Measurements from ENCODE around the gene CER1. TPM values are rescaled to one million over a fixed set of nuclear protein-coding genes. Genes with fewer than 3 reads are reported as not detected.

CER1 gene
- total RNA-seq, 1 donor from 2014 or later: not detected

DNA sequence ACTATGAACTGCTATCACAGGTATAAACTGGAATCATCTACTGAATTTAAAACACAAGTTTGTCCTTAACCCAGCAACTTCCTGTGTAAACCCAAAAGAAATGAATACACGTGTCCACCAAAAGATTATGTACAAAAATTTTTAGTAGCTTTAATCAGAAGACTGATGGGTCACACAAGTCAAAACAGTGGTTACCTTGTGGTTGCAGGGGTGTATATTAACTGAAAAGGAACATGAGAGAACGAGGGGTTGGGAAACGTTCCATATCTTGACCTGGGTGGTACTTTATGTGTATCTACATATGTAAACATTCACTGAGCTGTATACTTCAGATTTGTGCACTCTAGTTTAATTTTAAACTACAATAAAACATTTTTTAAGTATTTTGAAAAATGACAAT is 47.9 kb downstream of the CER1 start:
- intact Hi-C loops (cut with micrococcal nuclease): loop anchor here (5.0 to 10.0 kb wide), 2 partner anchors 350 to 553 kb away; no protein-coding TSS in a partner anchor

DNA sequence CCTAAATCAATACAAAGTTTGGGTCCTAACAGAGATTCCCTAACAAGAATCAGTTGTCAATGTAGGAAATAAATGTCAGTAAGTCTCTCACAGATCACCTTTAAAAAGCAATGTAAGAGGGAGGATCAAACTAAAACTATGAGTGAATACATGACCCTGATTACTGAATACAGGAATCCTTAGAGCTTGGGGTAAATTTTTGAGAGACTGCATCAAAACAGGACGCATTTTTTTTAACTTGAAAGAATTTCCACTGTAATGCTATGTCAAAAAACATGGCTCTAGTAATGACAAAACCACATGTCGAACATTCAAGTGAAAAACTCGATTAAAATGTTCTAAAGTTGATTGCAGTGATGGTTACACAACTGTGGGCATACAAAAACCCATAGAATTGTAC is 51.2 kb downstream of the CER1 start:
- H3K27ac Mint-ChIP-seq: no peak overlapping the region
- no peak for DNase-seq (ENCODE audit: low spot score)
- intact Hi-C loops (cut with micrococcal nuclease): loop anchor here (2.0 to 10.0 kb wide), 3 partner anchors 19 to 556 kb away; no protein-coding TSS in a partner anchor
- no peak overlapping the region for H3K4me3 Mint-ChIP-seq
- H3K36me3 Mint-ChIP-seq (ENCODE audit: low read depth): peaks cover 6% of the 10 kb centered on the region
- peaks cover 11% of the 10 kb centered on the region for H3K4me1 Mint-ChIP-seq (ENCODE audit: low read depth)
- H3K9me3 Mint-ChIP-seq: no peaks in the 10 kb centered on the region
- no peaks in the 10 kb centered on the region for H3K27me3 Mint-ChIP-seq (ENCODE audit: insufficient read depth)

More for the DNA sequence above, 47.9 kb downstream of the CER1 start:
- Mint-ChIP-seq H3K36me3 (ENCODE audit: low read depth) (peaks cover 13% of the 10 kb centered on the region), H3K27me3 (ENCODE audit: insufficient read depth) (no peaks in the 10 kb centered on the region), H3K4me1 (ENCODE audit: low read depth) (peaks cover 11% of the 10 kb centered on the region), H3K27ac (no peak overlapping the region), H3K9me3 (no peaks in the 10 kb centered on the region), H3K4me3 (no peak overlapping the region)
- no peak for DNase-seq (ENCODE audit: low spot score)

DNA sequence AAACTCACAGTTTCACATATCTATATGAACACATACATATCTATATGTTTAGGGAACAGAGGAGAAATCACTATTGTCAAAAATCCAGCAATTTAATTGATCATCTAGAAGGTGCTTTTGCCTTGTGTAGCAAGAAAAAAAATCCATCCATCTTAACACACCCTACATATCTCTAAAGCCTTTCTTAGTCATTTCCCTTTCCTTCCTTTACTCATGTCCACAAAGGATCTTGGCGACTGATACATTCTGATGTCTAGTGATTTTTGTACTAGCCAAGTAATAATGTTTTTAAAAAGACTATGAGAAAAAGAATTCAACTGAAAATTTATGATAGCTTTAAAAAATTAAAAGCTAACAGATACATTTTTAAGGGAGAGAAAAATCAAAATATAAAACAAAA is 51.8 kb downstream of the CER1 start:
- intact Hi-C loops (cut with micrococcal nuclease): loop anchor here (2.0 to 10.0 kb wide), 3 partner anchors 20 to 557 kb away; no protein-coding TSS in a partner anchor
- Mint-ChIP-seq H3K27ac (peak overlapping the region; percentile 27), H3K27me3 (ENCODE audit: insufficient read depth) (no peaks in the 10 kb centered on the region), H3K4me1 (ENCODE audit: low read depth) (peaks cover 11% of the 10 kb centered on the region), H3K9me3 (no peaks in the 10 kb centered on the region), H3K36me3 (ENCODE audit: low read depth) (peaks cover 6% of the 10 kb centered on the region), H3K4me3 (no peak overlapping the region)
- DNase-seq (ENCODE audit: low spot score): no peak

Other genes with a start within 250 kb of the CER1 start
- 12.7 and 13.7 TPM in 2 replicates for gene ZDHHC21, start 29.3 kb downstream of the CER1 start, total RNA-seq
- gene FREM1, start 187.7 kb upstream of the CER1 start, total RNA-seq: not detected in 2 replicates